PFSK-1 (cell line): ENCODE measurements around the gene MYO1F.

Experiments
- POLR2AphosphoS5 ChIP-seq: IDR thresholded peaks from 2 replicates; pipeline ENCODE4 v1.6.1; 2012; ENCODE audit warnings: low read depth, mild to moderate bottlenecking, control low read depth, low read length, moderate library complexity
- TAF1 ChIP-seq: IDR thresholded peaks from 2 replicates; pipeline ENCODE4 v1.6.1; 2012; ENCODE audit warnings: low read length, control low read depth, borderline replicate concordance; ENCODE audit not compliant: insufficient read depth

DNA sequence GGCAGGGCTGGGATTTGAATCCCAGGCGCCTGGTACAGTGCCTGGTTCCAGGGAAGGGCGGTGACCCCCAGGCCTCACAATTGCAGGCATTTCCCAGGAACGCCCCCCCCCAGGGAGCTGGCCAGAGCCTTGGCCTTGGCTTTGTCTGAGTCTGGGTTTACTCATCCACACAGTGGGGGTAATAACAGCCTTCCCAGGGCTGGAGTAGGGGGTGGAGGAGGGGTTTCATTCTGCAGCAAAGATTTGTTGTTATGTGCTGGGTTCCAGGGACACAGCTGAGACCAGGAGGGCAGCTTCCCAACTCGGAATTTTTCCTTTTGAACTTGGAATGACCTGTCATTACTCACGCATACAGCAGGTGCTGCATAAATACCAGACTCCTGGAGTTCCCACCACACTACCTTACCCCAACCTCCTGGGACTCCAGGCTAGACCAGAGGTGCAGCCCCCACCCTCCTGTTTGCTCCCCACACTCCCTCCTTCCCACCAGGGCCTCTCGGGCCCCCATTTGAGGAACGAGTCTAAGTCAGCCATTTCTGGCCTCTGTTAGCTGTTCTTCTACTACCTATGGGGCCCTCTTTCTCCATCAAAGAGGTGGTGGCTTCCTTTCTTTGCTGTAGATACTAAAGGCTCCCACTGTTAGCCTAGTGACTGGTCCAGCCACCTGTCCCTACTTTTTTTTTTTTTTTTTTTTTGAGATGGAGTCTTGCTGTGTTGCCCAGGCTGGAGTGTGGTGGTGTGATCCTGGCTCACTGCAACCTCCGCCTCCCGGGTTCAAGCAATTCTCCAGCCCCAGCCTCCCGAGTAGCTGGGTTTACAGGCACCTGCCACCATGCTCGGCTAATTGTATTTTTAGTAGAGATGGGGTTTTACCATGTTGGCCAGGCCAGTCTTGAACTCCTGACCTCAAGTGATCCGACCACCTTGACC lies 34.9 kb upstream of the MYO1F start:
- TF ChIP-seq POLR2AphosphoS5 (no peak), TAF1 (no peak)
